WERI-Rb-1 (cell line): ENCODE data around the gene RANGRF.

Experiments
- DNase-seq: peaks from one replicate; pipeline ENCODE4 v3.0.0-alpha.2; 2020
- H3K27ac ChIP-seq: fragments of 250-450 bp; sonication (Bioruptor Pico); 2 replicates; pipeline ENCODE4 v1.5.1; 2020; ENCODE audit warnings: mild to moderate bottlenecking, moderate library complexity
- H3K27me3 ChIP-seq: fragments of 250-450 bp; sonication (Bioruptor Pico); 2 replicates; pipeline ENCODE4 v1.5.1; 2021; ENCODE audit warnings: mild to moderate bottlenecking, low read depth, moderate library complexity; ENCODE audit not compliant: insufficient read depth, severe bottlenecking
- H3K36me3 ChIP-seq: fragments of 250-450 bp; sonication (Bioruptor Pico); 2 replicates; pipeline ENCODE4 v1.5.1; 2020; ENCODE audit warnings: mild to moderate bottlenecking, moderate library complexity
- H3K4me3 ChIP-seq: 2 replicates; pipeline ENCODE4 v1.5.1; 2011; ENCODE audit warnings: low read depth, mild to moderate bottlenecking, control low read depth, low read length
- H3K9me3 ChIP-seq: fragments of 250-450 bp; sonication (Bioruptor Pico); 2 replicates; pipeline ENCODE4 v1.5.1; 2021; ENCODE audit warnings: mild to moderate bottlenecking, moderate library complexity; ENCODE audit not compliant: severe bottlenecking
- TF ChIP-seq, protein P1 (sequence below): IDR thresholded peaks from 2 replicates; pipeline ENCODE4 v1.5.1; 2011; ENCODE audit warnings: low read depth, mild to moderate bottlenecking, control low read depth, inconsistent platforms, low read length

The RANGRF gene

GRCh38 chr17:8322061-8322460 is 33.6 kb downstream of the RANGRF start:
- DNase-seq: no peak
- Histone ChIP-seq H3K27me3 (no peaks in the 10 kb centered on the region), H3K9me3 (no peaks in the 10 kb centered on the region), H3K4me3 (no peak overlapping the region), H3K36me3 (no peaks in the 10 kb centered on the region), H3K27ac (no peak overlapping the region)
- TF ChIP-seq, protein P1, sequence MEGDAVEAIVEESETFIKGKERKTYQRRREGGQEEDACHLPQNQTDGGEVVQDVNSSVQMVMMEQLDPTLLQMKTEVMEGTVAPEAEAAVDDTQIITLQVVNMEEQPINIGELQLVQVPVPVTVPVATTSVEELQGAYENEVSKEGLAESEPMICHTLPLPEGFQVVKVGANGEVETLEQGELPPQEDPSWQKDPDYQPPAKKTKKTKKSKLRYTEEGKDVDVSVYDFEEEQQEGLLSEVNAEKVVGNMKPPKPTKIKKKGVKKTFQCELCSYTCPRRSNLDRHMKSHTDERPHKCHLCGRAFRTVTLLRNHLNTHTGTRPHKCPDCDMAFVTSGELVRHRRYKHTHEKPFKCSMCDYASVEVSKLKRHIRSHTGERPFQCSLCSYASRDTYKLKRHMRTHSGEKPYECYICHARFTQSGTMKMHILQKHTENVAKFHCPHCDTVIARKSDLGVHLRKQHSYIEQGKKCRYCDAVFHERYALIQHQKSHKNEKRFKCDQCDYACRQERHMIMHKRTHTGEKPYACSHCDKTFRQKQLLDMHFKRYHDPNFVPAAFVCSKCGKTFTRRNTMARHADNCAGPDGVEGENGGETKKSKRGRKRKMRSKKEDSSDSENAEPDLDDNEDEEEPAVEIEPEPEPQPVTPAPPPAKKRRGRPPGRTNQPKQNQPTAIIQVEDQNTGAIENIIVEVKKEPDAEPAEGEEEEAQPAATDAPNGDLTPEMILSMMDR: no peak

DNA sequence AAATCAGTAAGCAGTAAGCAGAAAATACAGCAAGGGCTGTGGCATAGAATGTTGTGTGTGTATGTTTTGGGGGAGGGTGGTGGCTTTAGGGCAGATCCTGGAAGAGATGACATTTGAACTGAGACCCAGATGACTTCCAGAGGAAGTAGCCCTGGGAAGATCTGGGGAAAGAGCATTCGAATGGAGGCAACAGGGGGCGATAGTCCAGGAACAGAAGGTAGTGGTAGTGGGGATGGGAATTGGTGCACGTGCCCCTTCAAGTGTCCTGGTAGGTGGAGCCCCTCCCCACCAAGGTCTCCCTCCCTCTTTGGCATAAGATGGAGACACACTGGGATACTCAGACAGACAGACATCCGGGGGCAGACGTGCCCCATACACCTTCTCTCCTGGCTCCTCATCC is 35.7 kb downstream of the RANGRF start:
- TF ChIP-seq, protein P1: 0 out of 2 replicates have a peak, but pooled peaks have one; percentile 10
- H3K9me3 ChIP-seq: no peaks in the 10 kb centered on the region
- no peak for DNase-seq

GRCh38 chr17:8324923-8325322 is 36.5 kb downstream of the RANGRF start:
- TF ChIP-seq, protein P1: no peak
- Histone ChIP-seq H3K27me3 (no peaks in the 10 kb centered on the region), H3K27ac (no peak overlapping the region), H3K36me3 (no peaks in the 10 kb centered on the region), H3K4me3 (no peak overlapping the region), H3K9me3 (no peaks in the 10 kb centered on the region)
- no peak for DNase-seq

More for the DNA sequence above, 35.7 kb downstream of the RANGRF start:
- H3K27me3 ChIP-seq: no peaks in the 10 kb centered on the region
- no peaks in the 10 kb centered on the region for H3K36me3 ChIP-seq
- H3K27ac ChIP-seq: no peak overlapping the region
- no peak overlapping the region for H3K4me3 ChIP-seq

DNA sequence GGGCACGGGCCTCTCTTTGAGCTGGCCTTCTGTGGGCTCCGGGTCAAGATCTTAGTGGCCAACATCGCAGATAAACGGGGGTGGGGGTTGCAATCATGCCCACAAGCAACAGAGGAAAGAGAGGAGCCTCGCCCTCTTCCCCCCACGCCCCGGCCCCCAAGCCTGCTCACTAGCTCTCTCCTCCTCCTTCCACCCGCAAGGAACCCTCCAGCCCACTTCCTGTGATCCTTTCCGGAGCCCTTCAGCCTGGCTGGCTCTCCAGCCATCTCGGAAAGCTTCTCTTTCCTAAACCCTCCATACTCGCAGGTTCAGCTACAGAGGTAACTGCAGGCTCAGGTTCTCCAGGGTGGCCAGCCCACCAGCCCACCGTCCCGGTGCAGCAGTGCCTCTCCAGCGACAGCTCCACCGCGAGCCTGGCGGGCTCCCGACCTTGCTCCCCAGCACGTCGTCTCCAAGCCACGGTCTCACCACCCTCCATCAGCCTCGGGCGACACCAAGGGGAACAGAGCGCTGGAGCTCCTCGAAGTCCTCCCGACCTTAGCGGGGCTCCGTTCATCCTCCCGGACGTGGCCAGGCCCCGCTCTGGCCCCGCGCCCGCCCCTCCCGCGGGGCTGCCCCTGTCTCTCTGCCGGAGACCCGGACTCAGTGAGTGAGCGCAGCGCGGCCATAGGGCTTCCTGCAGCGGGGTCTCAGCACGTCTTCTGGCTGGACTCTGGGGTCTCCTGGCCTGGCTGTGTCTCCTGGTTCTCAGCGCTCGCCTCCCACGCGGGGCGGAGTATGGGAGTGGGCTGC is 38.2 kb downstream of the RANGRF start:
- no peak for DNase-seq
- Histone ChIP-seq H3K4me3 (no peak overlapping the region), H3K27me3 (no peaks in the 10 kb centered on the region), H3K9me3 (no peaks in the 10 kb centered on the region), H3K36me3 (no peaks in the 10 kb centered on the region), H3K27ac (no peak overlapping the region)
- TF ChIP-seq, protein P1: no peak

DNA sequence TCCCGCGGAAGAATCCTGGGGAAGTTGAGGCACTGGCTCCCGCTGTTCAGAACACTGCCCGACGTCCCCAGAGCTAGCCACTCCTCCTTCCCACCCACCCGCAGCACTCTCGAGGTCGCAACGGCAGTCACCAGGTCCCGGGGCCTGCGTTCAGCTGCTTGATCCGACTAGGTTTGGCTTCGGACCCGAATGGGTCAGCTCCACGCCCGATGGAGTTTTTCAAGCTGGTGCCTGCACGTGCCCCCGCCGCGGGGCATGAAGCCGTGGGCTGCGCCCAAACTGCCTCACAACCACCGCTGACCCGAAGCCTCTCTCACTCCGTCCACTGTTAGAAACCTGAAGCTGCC is 38.8 kb downstream of the RANGRF start:
- Histone ChIP-seq H3K9me3 (no peaks in the 10 kb centered on the region), H3K27me3 (no peaks in the 10 kb centered on the region), H3K4me3 (no peak overlapping the region), H3K36me3 (no peaks in the 10 kb centered on the region), H3K27ac (no peak overlapping the region)
- TF ChIP-seq, protein P1: no peak
- no peak for DNase-seq

- H3K27me3 ChIP-seq: no peaks in the 10 kb centered on the region
- H3K36me3 ChIP-seq: no peaks in the 10 kb centered on the region
- TF ChIP-seq, protein P1: no peak
- no peaks in the 10 kb centered on the region for H3K9me3 ChIP-seq
- DNase-seq: no peak
- H3K4me3 ChIP-seq: no peak overlapping the region
- no peak overlapping the region for H3K27ac ChIP-seq
These were observed 43.7 kb downstream of the RANGRF start for GRCh38 chr17:8332128-8332527.
